ENCODE results near the gene MSMB.
A peak's percentile ranks its signal among the peaks of the same experiment; 100 is the strongest.

The MSMB gene

DNA sequence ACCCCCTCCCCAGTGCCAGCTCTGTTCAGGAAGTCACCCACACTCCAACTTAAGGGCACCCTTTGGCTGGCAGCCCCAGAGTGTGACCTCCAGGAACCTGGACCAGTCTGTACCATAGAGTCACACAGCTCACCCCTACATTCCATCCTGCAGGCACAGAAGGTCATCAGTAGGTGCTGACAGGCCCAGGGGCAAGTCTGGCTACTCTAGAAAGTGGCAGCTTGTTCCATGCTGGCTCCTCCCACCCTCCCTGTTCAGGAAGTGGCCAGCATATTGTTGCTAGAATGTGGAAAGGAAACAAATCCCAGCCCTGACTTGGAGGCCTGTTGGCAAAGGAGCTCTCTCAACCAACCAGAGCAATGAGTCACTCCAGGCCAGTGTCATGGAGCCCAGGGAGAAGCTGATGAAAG lies 12.5 kb downstream of the MSMB start:
- no peak for DNase-seq (ENCODE audit: low read depth in 2 of 2)

- no peak for DNase-seq (ENCODE audit: low read depth in 2 of 2)
Observed at GRCh38 chr10:46031648-46032532, 14.2 kb downstream of the MSMB start.

GRCh38 chr10:46030091-46030937 lies 15.8 kb downstream of the MSMB start, which contains the start of gene NCOA4:
Gene NCOA4, minus strand, starts transcription at chr10:46030623. Its CDS starts 13,943 bp downstream, at chr10:46016680.
- peak; percentile 88 to 89 for DNase-seq (ENCODE audit: low read depth in 2 of 2)

- DNase-seq (ENCODE audit: low read depth in 2 of 2) = no peak
Observed at GRCh38 chr10:46029461-46030030, 16.5 kb downstream of the MSMB start.

GRCh38 chr10:46028584-46029460 lies 17.2 kb downstream of the MSMB start:
- DNase-seq (ENCODE audit: low read depth in 2 of 2) = no peak

DNA sequence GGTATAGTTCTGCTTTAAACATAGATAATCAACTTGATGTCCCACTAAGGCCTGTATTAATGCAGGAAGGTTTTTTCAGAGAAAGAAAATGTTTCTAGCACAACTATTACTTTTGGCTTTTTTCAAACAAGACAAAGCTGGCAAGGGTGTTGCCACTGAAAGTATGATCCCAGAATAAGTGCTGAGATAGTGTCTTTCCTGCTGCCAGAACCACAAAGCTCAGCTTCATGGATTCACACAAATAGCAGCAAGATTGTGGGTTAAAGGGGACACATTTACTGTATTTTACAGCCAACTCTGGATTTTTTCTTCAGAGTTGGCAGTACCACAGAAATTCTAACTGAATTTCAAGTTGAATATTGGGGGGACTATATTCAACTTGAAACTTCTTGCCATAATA lies 20.0 kb downstream of the MSMB start:
- no peak for DNase-seq (ENCODE audit: low read depth in 2 of 2)

- DNase-seq (ENCODE audit: low read depth in 2 of 2) = no peak
Observed at GRCh38 chr10:46025406-46025805, 20.7 kb downstream of the MSMB start.

GRCh38 chr10:46024948-46025347 lies 21.1 kb downstream of the MSMB start:
- no peak for DNase-seq (ENCODE audit: low read depth in 2 of 2)

GRCh38 chr10:46022978-46023702 lies 22.9 kb downstream of the MSMB start:
- DNase-seq (ENCODE audit: low read depth in 2 of 2) = peak; percentile 52 to 59

DNA sequence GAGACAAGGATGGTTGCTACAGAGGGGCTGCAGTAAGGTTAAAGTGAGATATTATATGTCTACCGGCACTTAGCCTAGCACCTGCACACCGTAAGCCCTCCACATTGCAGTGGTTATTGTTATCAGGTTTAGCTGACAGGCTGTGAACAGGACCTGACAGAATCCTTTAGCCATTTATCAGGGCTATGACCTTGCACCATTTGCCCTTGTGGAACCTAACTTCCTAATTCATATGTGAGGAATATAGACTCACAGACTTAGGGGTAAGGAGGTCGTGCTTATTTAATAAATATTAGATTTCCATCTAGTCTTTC lies 25.8 kb downstream of the MSMB start:
- DNase-seq (ENCODE audit: low read depth in 2 of 2) = no peak

GRCh38 chr10:46019569-46020343 lies 26.3 kb downstream of the MSMB start:
- no peak for DNase-seq (ENCODE audit: low read depth in 2 of 2)

DNA sequence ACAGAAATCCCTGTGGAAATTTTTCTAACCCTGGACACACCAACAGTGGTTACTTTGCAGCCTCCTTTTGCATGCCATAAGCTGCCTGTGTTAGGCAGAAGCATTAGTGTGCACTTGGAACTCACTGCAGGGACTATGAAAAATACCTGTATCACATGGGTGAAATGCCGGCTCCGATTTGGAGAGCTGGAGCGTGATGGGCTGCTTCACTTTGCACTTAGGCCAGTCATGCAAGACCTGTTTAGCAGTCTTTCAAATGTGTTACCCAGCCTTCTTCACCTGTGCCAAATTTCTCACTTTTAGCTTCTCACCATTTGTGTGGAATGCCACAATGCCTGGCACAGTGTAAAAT lies 26.9 kb downstream of the MSMB start:
- DNase-seq (ENCODE audit: low read depth in 2 of 2) = no peak

GRCh38 chr10:46018453-46019176 lies 27.5 kb downstream of the MSMB start:
- DNase-seq (ENCODE audit: low read depth in 2 of 2) = no peak

GRCh38 chr10:46017733-46018132 lies 28.3 kb downstream of the MSMB start:
- no peak for DNase-seq (ENCODE audit: low read depth in 2 of 2)

- no peak for DNase-seq (ENCODE audit: low read depth in 2 of 2)
Observed at GRCh38 chr10:46016811-46017210, 29.3 kb downstream of the MSMB start.

DNA sequence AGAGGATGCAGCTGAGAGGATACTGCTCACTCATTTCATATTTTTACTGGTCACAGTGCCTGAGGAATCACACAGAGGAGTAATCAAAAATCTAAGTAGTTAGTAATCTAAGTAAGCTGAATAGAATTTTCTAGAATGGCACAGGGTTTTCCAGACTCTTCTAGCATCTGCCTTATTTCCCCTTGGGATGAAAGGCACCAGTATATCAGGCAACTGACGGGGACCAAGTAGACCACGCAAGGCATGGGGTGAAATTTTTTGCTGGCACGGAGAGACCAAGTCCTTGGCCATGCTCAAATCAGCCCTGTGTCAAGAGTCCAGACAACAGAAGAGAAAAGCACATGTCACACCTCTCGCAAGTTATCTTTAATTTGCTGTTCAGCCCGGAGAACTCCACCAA lies 29.9 kb downstream of the MSMB start:
- DNase-seq (ENCODE audit: low read depth in 2 of 2) = no peak

DNA sequence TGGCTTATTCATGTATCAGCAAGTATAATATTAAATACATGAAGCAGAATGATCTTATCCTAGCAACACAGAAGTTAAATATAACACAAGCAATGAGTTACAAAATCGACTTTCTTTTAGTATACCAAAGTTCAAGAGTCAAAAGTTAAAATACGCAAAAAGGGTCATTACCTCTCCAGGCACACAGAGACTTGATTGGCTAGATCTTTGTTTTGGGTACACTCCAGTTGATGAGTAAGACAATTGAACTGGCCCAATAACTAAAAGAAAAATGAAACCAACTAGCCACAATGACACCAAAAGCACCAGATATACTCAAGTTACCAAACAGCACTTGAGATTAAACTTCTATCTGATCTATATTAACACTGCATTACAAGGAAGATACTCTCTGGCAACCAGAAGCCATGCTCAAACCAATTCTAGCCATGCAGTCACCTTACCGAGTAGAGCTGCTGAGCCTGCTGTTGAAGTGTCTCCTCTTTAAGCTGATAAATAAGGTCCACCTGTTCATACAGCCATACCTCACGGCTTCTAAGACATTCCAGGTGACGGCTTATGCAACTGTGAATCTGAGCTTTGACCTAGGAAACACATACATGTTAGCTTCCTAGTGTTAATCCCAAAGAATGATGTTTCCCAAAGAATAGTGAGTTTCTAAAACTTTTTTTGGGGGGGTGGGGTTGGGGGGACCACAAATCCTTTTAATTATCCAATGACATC lies 31.2 kb downstream of the MSMB start:
- DNase-seq (ENCODE audit: low read depth in 2 of 2) = no peak

DNA sequence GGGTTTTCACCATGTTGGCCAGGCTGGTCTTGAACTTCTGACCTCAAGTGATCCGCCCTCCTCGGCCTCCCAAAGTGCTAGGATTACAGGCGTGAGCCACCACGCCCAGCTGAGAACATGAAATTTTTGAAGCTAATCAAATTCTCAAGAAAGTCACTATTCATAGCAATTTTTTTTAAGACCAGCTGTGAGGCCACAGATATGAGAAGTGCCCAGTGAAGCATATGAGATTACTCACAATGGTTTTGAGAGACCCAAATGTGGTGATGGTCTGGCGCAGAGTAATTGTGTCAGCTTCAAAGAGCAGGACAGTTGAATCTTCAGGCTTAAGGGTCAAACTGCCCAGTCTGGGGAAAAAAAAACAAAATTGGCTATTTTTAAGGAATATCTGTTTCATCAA lies 31.9 kb downstream of the MSMB start:
- no peak for DNase-seq (ENCODE audit: low read depth in 2 of 2)

- DNase-seq (ENCODE audit: low read depth in 2 of 2) = no peak
Observed at GRCh38 chr10:46012746-46013145, 33.3 kb downstream of the MSMB start.
